C4-2B (cell line): ENCODE measurements around the gene RHO.

Experiments
- H3K27ac ChIP-seq: fragments of 450-650 bp; 2 replicates; pipeline ENCODE4 v1.5.1; 2017
- CTCF ChIP-seq: fragments of 450-650 bp; conservative IDR thresholded peaks from 2 replicates; pipeline ENCODE4 v1.5.1; 2017; ENCODE audit warnings: mild to moderate bottlenecking
- ZFX ChIP-seq: fragments of 450-650 bp; IDR thresholded peaks from 2 replicates; pipeline ENCODE4 v1.6.1; 2017

Gene RHO

GRCh38 chr3:129517516-129517915, 10.9 kb upstream of the RHO start:
- TF ChIP-seq CTCF (no peak), ZFX (no peak)
- no peak overlapping the region for H3K27ac ChIP-seq

- no peak for TF ChIP-seq ZFX
- no peak for TF ChIP-seq CTCF
- no peak overlapping the region for H3K27ac ChIP-seq
Measured at GRCh38 chr3:129518038-129518561, 10.3 kb upstream of the RHO start.

GRCh38 chr3:129518581-129518980, 9.9 kb upstream of the RHO start:
- H3K27ac ChIP-seq, result no peak overlapping the region
- TF ChIP-seq CTCF (no peak), ZFX (no peak)

GRCh38 chr3:129519449-129519848, 9.0 kb upstream of the RHO start:
- H3K27ac ChIP-seq, result no peak overlapping the region
- TF ChIP-seq ZFX, result no peak
- no peak for TF ChIP-seq CTCF

GRCh38 chr3:129519896-129520715, 8.3 kb upstream of the RHO start:
- TF ChIP-seq ZFX (no peak), CTCF (no peak)
- no peak overlapping the region for H3K27ac ChIP-seq

- H3K27ac ChIP-seq, result no peak overlapping the region
- no peak for TF ChIP-seq ZFX
- no peak for TF ChIP-seq CTCF
Measured at GRCh38 chr3:129520960-129521359, 7.5 kb upstream of the RHO start.

- TF ChIP-seq ZFX, result no peak
- TF ChIP-seq CTCF, result no peak
- H3K27ac ChIP-seq, result no peak overlapping the region
Measured at GRCh38 chr3:129521611-129522010, 6.8 kb upstream of the RHO start.
